Fibroblast of the aortic adventitia (primary cell): ENCODE measurements around the gene ITCH. TPM values are rescaled to one million over a fixed set of nuclear protein-coding genes. Genes with fewer than 3 reads are reported as not detected.
"Not testable (repeated sequence)": the region's sequence is repeated elsewhere in the genome, so short reads cannot be mapped to it uniquely, and the experiment has no call there.

Experiments
- DNase-seq: peaks from one replicate; pipeline ENCODE4 v3.0.0-alpha.2; 2010; ENCODE audit warnings: low read depth
- H3K4me3 ChIP-seq: 2 replicates; pipeline ENCODE4 v1.5.1; 2011; ENCODE audit warnings: low read depth, mild to moderate bottlenecking, control low read depth, low read length, moderate library complexity
- total RNA-seq: library from RNA; depleted of rRNA; stranded (reverse); fragments of >200 nt; gene quantifications from 2 replicates; pipeline ENCODE4 v1.2.3, GENCODE V29; 2012; ENCODE audit warnings: low replicate concordance
- TF ChIP-seq, protein P1 (sequence below): IDR thresholded peaks from 2 replicates; pipeline ENCODE4 v1.5.1; 2011; ENCODE audit warnings: mild to moderate bottlenecking, low read length, control low read depth, inconsistent platforms; ENCODE audit not compliant: insufficient read depth

ITCH gene
- total RNA-seq, 1 donor = 70.7 TPM

GRCh38 chr20:34485068-34485634, 122.1 kb downstream of the ITCH start:
- TF ChIP-seq, protein P1, sequence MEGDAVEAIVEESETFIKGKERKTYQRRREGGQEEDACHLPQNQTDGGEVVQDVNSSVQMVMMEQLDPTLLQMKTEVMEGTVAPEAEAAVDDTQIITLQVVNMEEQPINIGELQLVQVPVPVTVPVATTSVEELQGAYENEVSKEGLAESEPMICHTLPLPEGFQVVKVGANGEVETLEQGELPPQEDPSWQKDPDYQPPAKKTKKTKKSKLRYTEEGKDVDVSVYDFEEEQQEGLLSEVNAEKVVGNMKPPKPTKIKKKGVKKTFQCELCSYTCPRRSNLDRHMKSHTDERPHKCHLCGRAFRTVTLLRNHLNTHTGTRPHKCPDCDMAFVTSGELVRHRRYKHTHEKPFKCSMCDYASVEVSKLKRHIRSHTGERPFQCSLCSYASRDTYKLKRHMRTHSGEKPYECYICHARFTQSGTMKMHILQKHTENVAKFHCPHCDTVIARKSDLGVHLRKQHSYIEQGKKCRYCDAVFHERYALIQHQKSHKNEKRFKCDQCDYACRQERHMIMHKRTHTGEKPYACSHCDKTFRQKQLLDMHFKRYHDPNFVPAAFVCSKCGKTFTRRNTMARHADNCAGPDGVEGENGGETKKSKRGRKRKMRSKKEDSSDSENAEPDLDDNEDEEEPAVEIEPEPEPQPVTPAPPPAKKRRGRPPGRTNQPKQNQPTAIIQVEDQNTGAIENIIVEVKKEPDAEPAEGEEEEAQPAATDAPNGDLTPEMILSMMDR = no peak
- no peak overlapping the region for H3K4me3 ChIP-seq
- no peak for DNase-seq

DNA sequence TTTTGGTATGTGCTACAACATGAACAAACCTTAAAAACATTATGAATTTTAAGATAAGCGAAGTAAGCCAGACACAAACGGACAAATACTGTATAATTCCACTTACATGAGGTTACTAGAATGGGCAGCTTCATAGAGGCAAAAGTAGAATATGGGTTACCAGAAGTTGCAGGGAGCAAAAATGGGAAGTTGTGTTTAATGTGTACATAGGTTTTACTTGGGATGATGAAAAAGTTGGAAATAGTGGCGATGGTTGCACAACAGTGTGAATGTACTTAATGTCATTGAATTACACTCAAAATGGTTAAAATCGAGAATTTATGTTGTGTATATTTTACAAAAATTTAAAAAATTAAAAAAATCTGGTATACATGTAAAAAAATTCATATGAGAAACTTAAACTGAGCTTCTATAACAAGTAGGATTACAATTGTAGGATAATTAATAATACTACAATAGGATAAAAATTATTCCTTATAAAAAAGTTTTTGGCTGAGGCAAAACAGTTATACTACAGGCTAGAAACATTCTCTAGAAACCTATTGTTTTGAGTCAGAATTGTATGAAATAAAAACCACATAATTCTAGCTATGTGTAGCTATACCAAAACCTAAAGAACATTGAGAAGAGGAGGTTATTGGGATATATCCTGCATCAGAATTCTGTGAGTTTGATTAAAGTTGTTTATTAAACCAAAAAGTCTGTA, 128.3 kb downstream of the ITCH start:
- TF ChIP-seq, protein P1 = no peak
- no peak overlapping the region for H3K4me3 ChIP-seq
- no peak for DNase-seq

DNA sequence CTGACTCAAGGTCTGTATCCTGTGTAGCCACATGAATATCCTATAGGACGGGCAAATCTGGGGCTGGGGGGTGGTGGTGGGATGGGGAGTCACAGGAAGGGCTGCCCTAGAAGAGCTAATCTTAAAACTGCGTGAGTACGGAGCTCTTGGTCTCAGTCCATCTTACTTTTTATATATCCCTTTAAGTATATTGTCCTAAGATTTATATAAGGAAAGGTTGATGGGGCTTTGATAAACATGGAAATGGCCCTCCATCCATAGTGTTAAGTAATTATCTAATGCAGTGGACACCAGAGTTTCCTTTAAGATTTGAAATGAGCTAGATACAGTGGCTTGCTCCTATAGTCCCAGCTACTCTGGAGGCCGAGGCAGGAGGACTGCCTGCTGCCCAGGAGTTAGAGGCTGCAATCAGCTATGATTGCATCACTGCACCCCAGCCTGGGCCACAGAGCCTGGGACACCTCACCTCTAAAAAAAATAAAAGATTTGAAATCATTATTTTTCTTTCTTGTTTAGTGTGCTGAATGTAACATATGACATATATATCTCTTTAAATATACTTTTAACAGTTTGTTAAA, 128.9 kb downstream of the ITCH start:
- H3K4me3 ChIP-seq = no peak overlapping the region
- TF ChIP-seq, protein P1 = no peak
- DNase-seq = no peak

- DNase-seq = no peak
- TF ChIP-seq, protein P1 = no peak
- no peak overlapping the region for H3K4me3 ChIP-seq
Observed at GRCh38 chr20:34493646-34494045, 130.6 kb downstream of the ITCH start.

DNA sequence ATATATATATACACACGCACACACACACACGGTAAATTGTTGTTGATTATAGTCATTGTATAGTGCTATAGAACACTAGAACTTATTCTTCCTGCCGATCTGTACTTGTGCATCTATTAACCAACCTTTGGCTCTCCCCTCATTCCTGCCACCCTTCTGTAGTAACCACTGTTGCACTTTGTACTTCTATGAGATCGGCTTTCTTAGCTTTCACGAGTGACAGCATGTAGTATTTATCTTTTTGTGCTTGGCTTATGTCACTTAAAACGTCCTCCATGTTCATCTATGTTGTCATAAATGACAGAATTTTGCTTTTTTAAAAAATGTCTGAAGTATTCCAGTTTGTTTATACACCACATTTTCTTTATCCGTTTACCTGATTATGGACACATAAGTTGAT, 132.2 kb downstream of the ITCH start:
- no peak overlapping the region for H3K4me3 ChIP-seq
- TF ChIP-seq, protein P1 = no peak
- DNase-seq = no peak

DNA sequence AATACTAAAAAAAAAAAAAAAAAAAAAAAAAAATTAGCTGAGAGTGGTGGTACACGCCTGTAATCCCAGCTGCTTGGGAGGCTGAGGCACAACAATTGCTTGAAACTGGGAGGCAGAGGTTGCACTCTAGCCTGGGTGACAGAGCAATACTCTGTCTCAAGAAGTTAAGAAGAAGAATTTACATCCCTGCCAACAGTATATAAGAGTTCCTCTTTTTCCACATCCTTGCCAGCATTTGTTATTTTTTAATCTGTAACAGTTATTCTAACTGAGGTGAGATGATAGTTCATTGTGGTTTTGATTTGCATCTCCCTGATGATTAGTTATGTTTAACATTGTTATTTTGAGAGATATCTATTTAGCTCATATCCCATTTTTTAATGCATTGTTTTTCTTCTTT, 132.8 kb downstream of the ITCH start:
- TF ChIP-seq, protein P1 = no peak
- DNase-seq = no peak
- no peak overlapping the region for H3K4me3 ChIP-seq

DNA sequence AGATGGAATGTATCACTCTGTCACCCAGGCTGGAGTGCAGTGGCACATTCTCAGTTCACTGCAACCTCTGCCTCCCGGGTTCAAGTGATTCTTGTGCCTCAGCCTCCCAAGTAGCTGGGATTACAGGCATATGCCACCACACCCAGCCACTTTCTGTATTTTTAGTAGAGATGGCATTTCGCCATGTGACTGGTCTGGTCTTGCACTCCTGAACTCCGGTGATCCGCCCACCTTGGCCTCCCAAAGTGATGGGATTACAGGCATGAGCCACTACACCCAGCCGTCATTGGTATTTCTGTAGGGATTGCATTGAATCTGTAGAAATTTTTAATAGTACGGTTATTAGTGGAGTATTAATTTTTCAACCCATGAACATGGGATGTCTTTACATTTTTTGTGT, 134.5 kb downstream of the ITCH start:
- DNase-seq, H3K4me3 ChIP-seq: not testable (repeated sequence)
